BE2C (cell line): ENCODE results near the gene SRD5A1.

Experiments used
- DNase-seq: peaks from one replicate; pipeline ENCODE4 v3.0.0-alpha.2; 2020
- H3K27me3 ChIP-seq: fragments of 250-450 bp; sonication (Bioruptor Pico); 2 replicates; pipeline ENCODE4 v1.5.1; 2020; ENCODE audit warnings: mild to moderate bottlenecking
- H3K36me3 ChIP-seq: fragments of 250-450 bp; sonication (Bioruptor Pico); 2 replicates; pipeline ENCODE4 v1.5.1; 2020; ENCODE audit warnings: mild to moderate bottlenecking
- H3K4me1 ChIP-seq: fragments of 250-450 bp; sonication (Bioruptor Pico); 2 replicates; pipeline ENCODE4 v1.5.1; 2020
- H3K4me3 ChIP-seq: 2 replicates; pipeline ENCODE4 v1.5.1; 2011; ENCODE audit warnings: low read depth, low read length
- H3K9me3 ChIP-seq: fragments of 250-450 bp; sonication (Bioruptor Pico); 2 replicates; pipeline ENCODE4 v1.5.1; 2020
- TF ChIP-seq, protein P1 (sequence below): IDR thresholded peaks from 2 replicates; pipeline ENCODE4 v1.5.1; 2012; ENCODE audit warnings: mild to moderate bottlenecking, low read depth, low read length

Gene SRD5A1

GRCh38 chr5:6594066-6594465 is 39.2 kb upstream of the SRD5A1 start:
- no peaks in the 10 kb centered on the region for H3K4me1 ChIP-seq
- peaks cover 29% of the 10 kb centered on the region for H3K36me3 ChIP-seq
- DNase-seq = no peak
- H3K9me3 ChIP-seq = no peaks in the 10 kb centered on the region
- no peak overlapping the region for H3K4me3 ChIP-seq
- H3K27me3 ChIP-seq = no peaks in the 10 kb centered on the region
- TF ChIP-seq, protein P1, sequence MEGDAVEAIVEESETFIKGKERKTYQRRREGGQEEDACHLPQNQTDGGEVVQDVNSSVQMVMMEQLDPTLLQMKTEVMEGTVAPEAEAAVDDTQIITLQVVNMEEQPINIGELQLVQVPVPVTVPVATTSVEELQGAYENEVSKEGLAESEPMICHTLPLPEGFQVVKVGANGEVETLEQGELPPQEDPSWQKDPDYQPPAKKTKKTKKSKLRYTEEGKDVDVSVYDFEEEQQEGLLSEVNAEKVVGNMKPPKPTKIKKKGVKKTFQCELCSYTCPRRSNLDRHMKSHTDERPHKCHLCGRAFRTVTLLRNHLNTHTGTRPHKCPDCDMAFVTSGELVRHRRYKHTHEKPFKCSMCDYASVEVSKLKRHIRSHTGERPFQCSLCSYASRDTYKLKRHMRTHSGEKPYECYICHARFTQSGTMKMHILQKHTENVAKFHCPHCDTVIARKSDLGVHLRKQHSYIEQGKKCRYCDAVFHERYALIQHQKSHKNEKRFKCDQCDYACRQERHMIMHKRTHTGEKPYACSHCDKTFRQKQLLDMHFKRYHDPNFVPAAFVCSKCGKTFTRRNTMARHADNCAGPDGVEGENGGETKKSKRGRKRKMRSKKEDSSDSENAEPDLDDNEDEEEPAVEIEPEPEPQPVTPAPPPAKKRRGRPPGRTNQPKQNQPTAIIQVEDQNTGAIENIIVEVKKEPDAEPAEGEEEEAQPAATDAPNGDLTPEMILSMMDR = no peak

DNA sequence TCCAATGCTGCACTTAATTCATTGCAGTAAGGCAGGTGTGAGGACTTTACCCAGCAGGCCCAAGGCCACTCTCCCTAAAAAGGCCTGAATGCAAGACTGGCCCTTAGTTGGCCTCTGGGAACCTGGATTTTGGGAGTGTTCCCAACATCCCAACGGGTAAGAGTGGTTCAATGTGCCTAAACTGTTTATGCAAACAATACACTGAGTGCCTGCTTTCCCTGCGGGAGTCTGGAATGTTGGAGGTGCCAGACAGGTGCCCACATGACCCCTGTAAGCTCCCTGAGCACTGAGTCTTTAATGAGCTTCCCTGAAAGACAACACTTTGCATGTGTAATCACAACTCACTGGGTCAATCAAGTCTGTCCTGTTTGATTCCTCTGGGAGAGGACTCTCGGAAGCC is 37.8 kb upstream of the SRD5A1 start:
- Histone ChIP-seq H3K27me3 (no peaks in the 10 kb centered on the region), H3K36me3 (peaks cover 41% of the 10 kb centered on the region), H3K9me3 (no peaks in the 10 kb centered on the region), H3K4me1 (no peaks in the 10 kb centered on the region), H3K4me3 (no peak overlapping the region)
- TF ChIP-seq, protein P1 = no peak
- DNase-seq = no peak

DNA sequence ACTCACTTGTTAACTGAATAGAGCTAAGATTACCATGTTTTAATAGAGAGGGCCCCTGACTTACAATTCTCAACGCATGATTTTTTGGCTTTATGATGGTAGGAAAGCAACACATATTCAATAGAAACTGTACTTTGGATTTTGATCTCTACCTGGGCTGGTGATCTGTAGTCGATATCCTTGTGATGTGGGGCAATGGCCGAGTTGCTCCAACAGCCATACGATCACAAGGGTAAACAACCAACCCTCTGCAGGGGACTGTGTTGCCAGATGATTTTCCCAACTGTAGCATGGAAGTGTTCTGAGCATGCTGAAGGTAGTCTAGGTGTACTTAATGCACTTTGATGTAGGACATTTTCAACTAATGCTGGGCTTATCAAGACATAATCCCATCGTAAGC is 36.9 kb upstream of the SRD5A1 start:
- no peak for DNase-seq
- Histone ChIP-seq H3K27me3 (no peaks in the 10 kb centered on the region), H3K4me3 (no peak overlapping the region), H3K9me3 (no peaks in the 10 kb centered on the region), H3K36me3 (peaks cover 49% of the 10 kb centered on the region), H3K4me1 (no peaks in the 10 kb centered on the region)
- TF ChIP-seq, protein P1 = no peak

DNA sequence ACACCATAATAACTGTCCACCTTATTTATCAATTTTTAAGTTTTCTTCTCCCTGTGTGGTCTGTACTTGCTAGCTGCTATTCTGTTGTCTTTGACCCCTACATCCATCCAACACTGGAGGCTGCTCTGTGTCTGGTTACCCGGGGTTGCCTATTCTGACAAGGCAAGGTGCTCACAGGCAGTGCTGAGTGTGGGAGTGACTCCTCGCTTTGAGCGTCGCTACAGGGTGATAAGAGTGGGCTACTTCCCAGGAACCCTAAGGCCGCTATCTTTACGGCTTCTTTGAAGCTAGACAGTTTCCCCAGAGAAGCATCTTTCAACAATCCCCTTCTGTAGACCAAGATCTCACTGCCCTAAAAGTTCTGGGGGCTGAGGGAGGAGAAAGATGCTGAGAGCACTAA is 35.7 kb upstream of the SRD5A1 start:
- Histone ChIP-seq H3K36me3 (peaks cover 61% of the 10 kb centered on the region), H3K4me3 (no peak overlapping the region)

GRCh38 chr5:6598351-6598900 is 34.8 kb upstream of the SRD5A1 start:
- DNase-seq = no peak
- Histone ChIP-seq H3K27me3 (no peaks in the 10 kb centered on the region), H3K36me3 (peaks cover 69% of the 10 kb centered on the region), H3K9me3 (no peaks in the 10 kb centered on the region), H3K4me1 (no peaks in the 10 kb centered on the region), H3K4me3 (no peak overlapping the region)
- TF ChIP-seq, protein P1 = no peak

More for the DNA sequence above, 35.7 kb upstream of the SRD5A1 start:
- Histone ChIP-seq H3K9me3 (no peaks in the 10 kb centered on the region), H3K27me3 (no peaks in the 10 kb centered on the region), H3K4me1 (no peaks in the 10 kb centered on the region)
- TF ChIP-seq, protein P1 = no peak
- no peak for DNase-seq

DNA sequence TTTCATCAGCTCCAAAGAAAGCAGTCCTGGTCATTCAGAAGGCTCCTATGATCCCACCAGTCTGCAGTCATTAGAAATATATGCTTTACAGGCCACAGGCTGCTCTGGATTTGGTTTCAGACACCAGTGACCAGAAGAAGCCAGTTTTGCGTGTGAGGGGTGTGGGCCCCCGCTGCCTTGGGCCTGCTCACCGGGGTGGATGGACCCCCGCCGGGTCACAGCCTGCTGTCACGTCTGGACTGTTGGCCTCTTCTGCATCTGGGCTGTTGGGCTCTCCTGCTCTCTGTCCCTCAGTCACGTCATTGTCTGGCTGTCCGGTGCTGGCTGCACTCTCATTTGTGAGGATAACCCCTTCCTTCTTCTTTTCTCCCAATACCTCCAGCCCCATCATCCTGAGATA is 33.5 kb upstream of the SRD5A1 start:
- no peaks in the 10 kb centered on the region for H3K27me3 ChIP-seq
- H3K4me1 ChIP-seq = no peaks in the 10 kb centered on the region
- TF ChIP-seq, protein P1 = no peak
- no peak overlapping the region for H3K4me3 ChIP-seq
- peaks cover 82% of the 10 kb centered on the region for H3K36me3 ChIP-seq
- DNase-seq = no peak
- H3K9me3 ChIP-seq = no peaks in the 10 kb centered on the region
